Right cardiac atrium (tissue), 5 donors: ENCODE measurements around the gene CLDN14. TPM values are rescaled to one million over a fixed set of nuclear protein-coding genes. Genes with fewer than 3 reads are reported as not detected.
A peak's percentile ranks its signal among the peaks of the same experiment; 100 is the strongest.

Experiments used
- ATAC-seq, 2 donors: fragments of 200-7000 bp; cut with Tn5 transposase; one replicate each; pipeline versions ENCODE4 v1.8.0 to v1.9.1; 2020; ENCODE audit warnings: moderate library complexity in 2 of 2, mild to moderate bottlenecking in 1 of 2
- DNase-seq, 3 donors: peaks; one replicate each; pipeline ENCODE4 v3.0.0-alpha.2; 2020
- H3K27ac ChIP-seq: one replicate; pipeline ENCODE4 v1.5.1; 2013; ENCODE audit warnings: mild to moderate bottlenecking, low read length, control low read depth, moderate library complexity
- H3K27me3 ChIP-seq: one replicate; pipeline ENCODE4 v1.6.1; 2013; ENCODE audit not compliant: control insufficient read depth, insufficient read depth
- H3K4me1 ChIP-seq: one replicate; pipeline ENCODE4 v1.6.1; 2013; ENCODE audit warnings: low read length; ENCODE audit not compliant: control insufficient read depth, insufficient read depth
- H3K4me3 ChIP-seq: one replicate; pipeline ENCODE4 v1.5.1; 2013; ENCODE audit warnings: low read length, control low read depth
- H3K9me3 ChIP-seq: one replicate; pipeline ENCODE4 v1.6.1; 2013; ENCODE audit warnings: low read length; ENCODE audit not compliant: control insufficient read depth
- WGBS: extraction: QIAGEN DNeasy Blood & Tissue Kit; methylation state at CpG from one replicate; pipeline ENCODE4 v1.1.7; 2013; 5-methylcytosine and 5-hydroxymethylcytosine counted together
- intact Hi-C, 4 donors: fragments of 100-400 bp; cut with DNase I; formaldehyde crosslinking; loops; one replicate each; pipeline versions ENCODE4 v1.11.0 to v1.14.0; 2022 to 2023
- polyA plus RNA-seq: library from polyadenylated mRNA; stranded (reverse); fragments of 200-250 nt; gene quantifications from one replicate; pipeline ENCODE4 v1.2.3, GENCODE V29; 2013
- total RNA-seq, 4 donors: library from RNA; stranded (reverse); fragmentation: NEBNext Ultra II Directional; extraction: Animal tissue kit (Norgen Biotek cat#: 25700); gene quantifications; one replicate each; pipeline ENCODE4 v1.2.1, GENCODE V29; 2021
- donor health status: healthy with polysubstance abuse.
- donor health status: DM: no; HTN: yes; CAD: no.
- donor health status: DM: no; HTN: no; CAD: no.
- donor health status: DM: no; HTN: yes; CAD: no; lungs with severe emphysema.
- donor health status: DM: yes; HTN: yes; CAD: no.

CLDN14 gene
- total and polyA plus RNA-seq, 5 donors, result not detected

DNA sequence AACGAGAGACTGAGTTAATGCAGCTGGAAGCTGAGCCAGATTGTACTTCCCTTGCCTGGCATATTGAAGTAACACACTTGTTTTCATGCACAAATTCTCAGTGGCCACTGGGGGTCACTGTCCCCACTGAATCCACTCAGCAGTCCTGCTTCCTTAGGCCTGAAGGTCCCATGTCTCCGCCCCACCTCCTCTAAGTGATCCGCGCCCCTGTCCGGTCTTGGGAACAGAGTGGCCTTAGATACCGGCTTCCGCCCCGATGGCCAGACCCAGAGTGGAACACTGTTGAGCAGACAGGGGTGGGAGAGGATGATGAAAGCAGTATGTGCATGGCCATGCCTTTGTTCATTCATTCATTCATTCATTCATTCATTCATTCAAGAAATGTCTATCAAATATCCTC, 59.9 kb downstream of the CLDN14 start:
- no peak overlapping the region for H3K4me3 ChIP-seq
- intact Hi-C loops, result loop anchor here (5.0 to 10.0 kb wide), 4 partner anchors 165 to 515 kb away; no protein-coding TSS in a partner anchor
- H3K4me1 ChIP-seq, result peaks cover 4% of the 10 kb centered on the region
- no peak overlapping the region for H3K27ac ChIP-seq
- ATAC-seq (peak; percentile 95 to 97), DNase-seq (peak; percentile 91 to 92 (median 91))
- H3K9me3 ChIP-seq, result no peaks in the 10 kb centered on the region
- WGBS, result 2% methylated on average over 8 of the region's 8 CpGs
- H3K27me3 ChIP-seq, result no peaks in the 10 kb centered on the region

DNA sequence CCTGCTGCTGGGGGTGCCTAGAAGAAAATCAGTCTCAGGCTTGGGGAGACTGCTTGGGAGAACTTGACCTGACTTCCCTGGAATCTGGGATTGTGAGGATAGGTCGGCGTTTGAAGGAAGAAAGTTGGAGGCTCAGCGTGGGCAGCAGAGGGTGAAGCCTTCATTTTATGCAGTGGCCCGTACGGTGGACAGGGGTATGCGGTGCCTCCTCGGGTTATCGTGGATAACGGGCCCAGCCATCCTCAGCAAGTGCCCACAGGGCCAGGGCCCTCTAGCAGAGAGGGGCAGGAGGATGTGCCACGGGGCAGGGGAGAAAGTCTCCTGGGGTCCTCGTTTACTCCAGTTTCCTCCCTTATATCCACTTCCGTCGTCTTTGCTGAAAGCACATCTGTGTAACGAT, 60.7 kb downstream of the CLDN14 start:
- 83% methylated on average over 14 of the region's 14 CpGs for WGBS
- Histone ChIP-seq H3K4me3 (no peak overlapping the region), H3K27me3 (no peaks in the 10 kb centered on the region), H3K27ac (no peak overlapping the region), H3K9me3 (no peaks in the 10 kb centered on the region), H3K4me1 (peaks cover 4% of the 10 kb centered on the region)
- intact Hi-C loops, result loop anchor here in 1 of 4 donors (10.0 kb wide), 1 partner anchor 516 kb away; no protein-coding TSS in a partner anchor
- DNase-seq (no peak), ATAC-seq (no peak)

GRCh38 chr21:36415375-36415774, 64.5 kb downstream of the CLDN14 start:
- Histone ChIP-seq H3K9me3 (no peaks in the 10 kb centered on the region), H3K4me3 (no peak overlapping the region), H3K4me1 (no peaks in the 10 kb centered on the region), H3K27me3 (no peaks in the 10 kb centered on the region), H3K27ac (no peak overlapping the region)
- DNase-seq (no peak), ATAC-seq (no peak)
- intact Hi-C loops, result loop anchor here in 1 of 4 donors (10.0 kb wide), 1 partner anchor 519 kb away; no protein-coding TSS in a partner anchor
- 96% methylated on average over 6 of the region's 6 CpGs for WGBS

- Histone ChIP-seq H3K4me1 (no peaks in the 10 kb centered on the region), H3K27ac (no peak overlapping the region), H3K27me3 (no peaks in the 10 kb centered on the region), H3K9me3 (no peaks in the 10 kb centered on the region), H3K4me3 (no peak overlapping the region)
- WGBS, result 94% methylated on average over 11 of the region's 11 CpGs
- DNase-seq (no peak), ATAC-seq (no peak)
- intact Hi-C loops, result loop anchor here in 1 of 4 donors (10.0 kb wide), 1 partner anchor 522 kb away; no protein-coding TSS in a partner anchor
Observed at GRCh38 chr21:36412916-36413315, 67.0 kb downstream of the CLDN14 start.

- no peaks in the 10 kb centered on the region for H3K4me1 ChIP-seq
- no peaks in the 10 kb centered on the region for H3K9me3 ChIP-seq
- intact Hi-C loops, result loop anchor here in 1 of 4 donors (10.0 kb wide), 1 partner anchor 524 kb away; no protein-coding TSS in a partner anchor
- ATAC-seq (no peak), DNase-seq (no peak)
- no peak overlapping the region for H3K4me3 ChIP-seq
- no peaks in the 10 kb centered on the region for H3K27me3 ChIP-seq
- WGBS, result 97% methylated on average over 10 of the region's 10 CpGs
- H3K27ac ChIP-seq, result no peak overlapping the region
Observed at GRCh38 chr21:36411301-36411700, 68.6 kb downstream of the CLDN14 start.

Other genes with a start within 250 kb of the CLDN14 start
- gene MORC3, start 159.9 kb downstream of the CLDN14 start, total RNA-seq, result 10 to 100 TPM; 20.6 to 23.1 (median 21.8) TPM
- gene MORC3, start 159.9 kb downstream of the CLDN14 start, polyA plus RNA-seq, result 10.0 TPM
- gene CHAF1B, start 94.7 kb downstream of the CLDN14 start, total RNA-seq, result 1 to 10 TPM in 1 of 4 donors, under 1 TPM in 3; 0.74 to 1.3 (median 0.76) TPM
- 0.61 TPM for gene CHAF1B, start 94.7 kb downstream of the CLDN14 start, polyA plus RNA-seq
- not detected for gene SIM2, start 219.0 kb upstream of the CLDN14 start, total RNA-seq
- gene SIM2, start 219.0 kb upstream of the CLDN14 start, polyA plus RNA-seq, result not detected